ENCODE data around the gene ZNF688.

The ZNF688 gene

DNA sequence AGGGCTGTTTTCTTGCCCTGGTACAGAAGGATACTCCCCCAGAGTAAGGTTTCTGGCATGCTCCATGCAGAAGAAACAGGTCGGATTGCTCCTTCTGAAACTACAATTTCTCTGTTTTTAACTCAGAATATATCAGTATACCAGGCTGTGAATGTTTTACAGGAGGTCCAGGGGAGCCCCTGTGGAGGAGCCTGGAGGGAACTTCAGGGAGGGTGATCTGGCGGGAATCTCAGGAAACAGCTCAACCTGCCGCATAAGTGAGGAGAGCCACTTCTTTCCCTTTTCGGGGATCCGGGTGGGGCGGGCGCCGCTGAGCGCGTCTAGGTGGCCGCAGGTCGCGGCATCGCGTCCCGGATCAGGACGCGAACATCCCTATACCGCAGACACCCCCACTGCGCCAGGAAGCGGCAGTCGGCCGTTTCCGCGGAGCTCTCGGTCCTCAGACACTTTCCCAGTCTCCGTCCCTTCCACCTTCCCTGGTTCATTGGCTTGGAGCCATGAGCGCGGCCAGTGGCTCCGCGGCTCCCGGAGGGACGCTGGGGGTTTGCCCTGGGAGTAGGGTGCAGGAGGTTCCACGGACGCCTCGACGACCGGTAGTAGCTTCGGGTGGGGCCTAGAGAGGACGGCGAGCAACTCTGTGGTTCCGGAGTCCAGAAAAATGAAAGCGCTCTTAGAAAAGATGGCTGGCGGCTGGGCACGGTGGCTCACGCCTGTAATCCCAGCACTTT, 10.3 kb downstream of the ZNF688 start:
- H3K4me3 ChIP-seq (ENCODE audit: low read length): peak overlapping the region; percentile 43
- TF ChIP-seq, protein P1, sequence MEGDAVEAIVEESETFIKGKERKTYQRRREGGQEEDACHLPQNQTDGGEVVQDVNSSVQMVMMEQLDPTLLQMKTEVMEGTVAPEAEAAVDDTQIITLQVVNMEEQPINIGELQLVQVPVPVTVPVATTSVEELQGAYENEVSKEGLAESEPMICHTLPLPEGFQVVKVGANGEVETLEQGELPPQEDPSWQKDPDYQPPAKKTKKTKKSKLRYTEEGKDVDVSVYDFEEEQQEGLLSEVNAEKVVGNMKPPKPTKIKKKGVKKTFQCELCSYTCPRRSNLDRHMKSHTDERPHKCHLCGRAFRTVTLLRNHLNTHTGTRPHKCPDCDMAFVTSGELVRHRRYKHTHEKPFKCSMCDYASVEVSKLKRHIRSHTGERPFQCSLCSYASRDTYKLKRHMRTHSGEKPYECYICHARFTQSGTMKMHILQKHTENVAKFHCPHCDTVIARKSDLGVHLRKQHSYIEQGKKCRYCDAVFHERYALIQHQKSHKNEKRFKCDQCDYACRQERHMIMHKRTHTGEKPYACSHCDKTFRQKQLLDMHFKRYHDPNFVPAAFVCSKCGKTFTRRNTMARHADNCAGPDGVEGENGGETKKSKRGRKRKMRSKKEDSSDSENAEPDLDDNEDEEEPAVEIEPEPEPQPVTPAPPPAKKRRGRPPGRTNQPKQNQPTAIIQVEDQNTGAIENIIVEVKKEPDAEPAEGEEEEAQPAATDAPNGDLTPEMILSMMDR (conservative IDR thresholded peaks at IDR 0.05; ENCODE audit: low read length): no peak
- DNase-seq (ENCODE audit: low read depth): no peak

DNA sequence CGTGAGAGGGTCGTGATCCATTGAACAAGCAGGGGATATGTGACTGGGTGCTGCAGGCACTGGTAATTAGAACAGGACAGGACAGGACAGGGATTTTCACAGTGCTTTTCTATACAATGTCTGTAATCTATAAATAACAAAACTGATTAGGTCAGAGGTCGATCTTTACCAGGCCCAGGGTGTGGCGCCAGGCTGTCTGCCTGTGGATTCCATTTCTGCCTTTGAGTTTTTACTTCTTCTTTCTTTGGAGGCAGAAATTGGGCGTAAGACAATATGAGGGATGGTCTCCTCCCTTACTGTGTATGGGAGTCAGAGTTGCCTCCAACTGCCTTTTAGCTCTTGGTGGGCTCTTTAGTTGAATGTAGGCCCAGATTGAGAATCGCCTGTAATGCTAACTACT, 11.8 kb downstream of the ZNF688 start:
- no peak for DNase-seq (ENCODE audit: low read depth)
- no peak overlapping the region for H3K4me3 ChIP-seq (ENCODE audit: low read length)
- TF ChIP-seq, protein P1 (conservative IDR thresholded peaks at IDR 0.05; ENCODE audit: low read length): no peak

DNA sequence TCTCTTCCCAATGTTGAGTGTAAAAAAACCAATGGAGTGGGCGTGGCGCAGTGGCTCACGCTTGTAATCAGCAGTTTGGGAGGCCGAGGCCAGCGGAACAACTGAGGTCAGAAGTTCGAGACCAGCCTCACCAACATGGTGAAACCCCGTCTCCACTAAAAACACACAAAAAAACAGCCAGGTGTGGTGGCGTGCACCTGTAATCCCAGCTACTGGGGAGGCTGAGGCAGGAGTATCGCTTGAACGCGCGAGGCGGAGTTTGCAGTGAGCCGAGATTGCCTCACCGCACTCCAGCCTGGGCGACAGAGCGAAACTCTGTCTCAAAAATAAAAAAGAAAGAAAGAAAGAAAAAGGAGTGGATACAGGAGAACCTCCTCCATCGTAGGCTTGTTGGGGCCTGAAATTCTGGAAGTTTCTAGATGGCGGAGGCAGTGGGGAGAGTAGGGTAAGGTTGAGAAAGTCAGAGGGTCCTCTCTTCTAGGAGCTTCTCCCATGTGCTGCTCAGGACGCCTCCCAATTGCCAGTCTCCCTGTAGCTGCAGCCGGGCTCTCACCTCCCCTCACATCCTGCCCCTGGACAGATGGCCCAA, 12.6 kb downstream of the ZNF688 start:
- peak overlapping the region; percentile 56 for H3K4me3 ChIP-seq (ENCODE audit: low read length)
- DNase-seq (ENCODE audit: low read depth): no peak
- TF ChIP-seq, protein P1 (conservative IDR thresholded peaks at IDR 0.05; ENCODE audit: low read length): no peak

DNA sequence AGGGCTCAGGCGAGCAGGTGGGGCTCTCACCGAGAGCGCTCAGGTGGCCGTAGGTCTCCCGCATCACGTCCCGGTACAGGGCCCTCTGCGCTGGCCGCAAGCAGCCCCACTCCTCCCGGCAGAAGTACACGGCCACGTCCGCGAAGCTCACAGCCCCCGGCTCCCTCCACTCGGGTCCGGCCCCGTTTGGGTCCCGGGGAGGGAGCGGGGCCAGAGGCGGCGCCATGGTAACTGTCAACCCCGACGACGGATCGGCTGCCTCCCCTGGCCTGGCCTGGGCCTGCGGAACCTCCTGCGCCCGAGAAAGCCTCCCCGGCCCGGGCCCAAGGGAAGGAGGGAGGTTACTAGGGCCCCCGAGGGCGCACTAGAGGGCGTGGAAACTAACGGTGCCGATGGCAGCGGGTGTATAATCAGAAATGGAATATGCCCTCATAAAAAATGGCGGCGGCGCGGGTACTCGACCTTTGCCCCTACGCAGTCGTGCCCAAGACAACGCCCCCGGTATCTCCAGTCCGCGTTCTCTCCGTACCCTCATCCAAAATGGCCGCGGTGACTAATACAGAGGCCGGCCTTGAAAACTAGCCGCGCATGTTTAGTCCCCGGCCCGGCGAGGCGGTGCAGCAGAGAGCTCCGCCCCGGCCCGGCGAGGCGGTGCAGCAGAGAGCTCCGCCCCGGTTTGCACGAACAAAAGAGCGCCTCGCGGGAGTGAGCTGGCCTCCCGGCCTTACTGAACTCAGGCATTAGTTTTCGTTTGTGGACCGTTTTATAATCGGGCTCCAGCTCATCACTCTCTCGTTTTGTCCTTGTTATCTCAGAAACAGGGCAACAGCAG, 13.3 kb downstream of the ZNF688 start, which contains the start of gene ZNF764:
Gene ZNF764 (minus strand): TSS at position 418 of the 832 bp plus-strand sequence. CDS start 192 bp downstream, at position 226.
- TF ChIP-seq, protein P1 (conservative IDR thresholded peaks at IDR 0.05; ENCODE audit: low read length): no peak

DNA sequence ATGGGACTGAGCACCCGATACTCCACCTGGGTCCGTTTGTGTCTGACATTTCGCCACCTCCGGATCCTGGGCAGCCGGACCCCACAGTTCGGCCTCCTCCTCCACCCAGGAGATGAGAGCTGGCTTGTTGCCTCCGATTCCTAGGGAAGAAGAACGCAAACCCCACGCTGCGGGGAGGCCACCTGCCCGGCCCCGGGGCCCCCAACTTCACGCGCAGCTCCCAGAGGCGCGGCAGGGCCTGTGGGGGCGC, 13.9 kb downstream of the ZNF688 start:
- TF ChIP-seq, protein P1 (conservative IDR thresholded peaks at IDR 0.05; ENCODE audit: low read length): no peak
- DNase-seq (ENCODE audit: low read depth): no peak
- H3K4me3 ChIP-seq (ENCODE audit: low read length): peak overlapping the region; percentile 76

More for the DNA sequence above, 13.3 kb downstream of the ZNF688 start, which contains the start of gene ZNF764:
- peak within 1 kb of the TSS; percentile 76 for H3K4me3 ChIP-seq (ENCODE audit: low read length)
- DNase-seq (ENCODE audit: low read depth): peak; percentile 97

DNA sequence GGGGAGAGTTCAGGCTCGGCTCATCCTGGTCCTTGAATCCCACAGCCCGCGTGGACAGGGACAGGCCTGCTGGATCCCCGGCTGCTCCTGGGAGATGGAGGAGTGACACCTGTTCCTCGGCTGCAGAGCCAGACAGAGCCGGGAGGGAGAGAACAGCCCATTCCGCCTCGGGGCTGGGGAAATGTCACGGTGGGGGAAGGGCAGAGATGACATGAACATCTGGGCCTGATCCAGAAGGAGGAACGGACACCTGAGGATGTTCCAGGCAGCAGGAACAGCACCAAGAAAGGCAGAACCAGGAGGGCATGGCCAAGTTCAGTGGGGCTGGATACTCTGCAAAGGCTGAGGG, 15.4 kb downstream of the ZNF688 start:
- TF ChIP-seq, protein P1 (conservative IDR thresholded peaks at IDR 0.05; ENCODE audit: low read length): no peak
- H3K4me3 ChIP-seq (ENCODE audit: low read length): no peak overlapping the region
- no peak for DNase-seq (ENCODE audit: low read depth)
